GM23338 (cell line): ENCODE results near the gene RNF207.

Experiments used
- EZH2 ChIP-seq: fragments of 200-600 bp; sonication (generic); IDR thresholded peaks from one replicate; pipeline ENCODE4 v1.8.0; 2017; ENCODE audit warnings: antibody characterized with exemption, mild to moderate bottlenecking, low read depth; ENCODE audit not compliant: unreplicated experiment
- TF ChIP-seq, protein P1 (sequence below), 2 experiments: fragments of 200-600 bp in 1 of 2; sonication (generic) in 1 of 2; conservative IDR thresholded peaks; 2 replicates each; pipeline versions ENCODE4 v1.5.1 to v1.6.1; 2016 to 2017; ENCODE audit warnings: antibody characterized with exemption in 2 of 2, low read depth in 2 of 2, mild to moderate bottlenecking in 2 of 2, moderate library complexity in 1 of 2

DNA sequence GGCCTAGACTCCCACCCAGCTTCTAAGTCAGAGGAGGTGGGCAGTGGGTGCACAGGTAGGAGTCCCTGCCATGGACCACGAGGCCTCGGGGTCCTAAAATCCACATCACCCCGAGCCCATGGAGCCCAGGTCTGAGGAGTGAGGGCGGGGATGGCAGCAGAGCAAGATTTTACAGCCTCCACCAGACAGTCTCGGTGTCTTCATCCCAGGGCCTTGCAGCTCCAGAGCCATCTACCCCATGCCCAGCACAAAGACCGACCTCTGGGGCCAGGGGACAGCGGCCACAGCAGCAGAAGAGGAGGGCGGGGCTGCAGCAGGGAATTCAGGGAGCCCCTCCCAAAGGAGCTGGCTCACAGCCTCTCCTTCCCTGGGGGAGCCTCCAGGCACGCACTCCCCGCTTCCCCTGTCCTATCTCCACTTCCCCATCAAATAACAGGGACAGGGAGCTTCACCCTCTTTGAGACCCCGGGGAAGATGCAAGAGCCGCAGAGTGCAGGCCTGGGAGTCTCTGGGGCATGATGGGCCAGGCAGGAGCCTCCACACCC, 40.4 kb upstream of the RNF207 start:
- TF ChIP-seq EZH2, result no peak
- TF ChIP-seq, protein P1, sequence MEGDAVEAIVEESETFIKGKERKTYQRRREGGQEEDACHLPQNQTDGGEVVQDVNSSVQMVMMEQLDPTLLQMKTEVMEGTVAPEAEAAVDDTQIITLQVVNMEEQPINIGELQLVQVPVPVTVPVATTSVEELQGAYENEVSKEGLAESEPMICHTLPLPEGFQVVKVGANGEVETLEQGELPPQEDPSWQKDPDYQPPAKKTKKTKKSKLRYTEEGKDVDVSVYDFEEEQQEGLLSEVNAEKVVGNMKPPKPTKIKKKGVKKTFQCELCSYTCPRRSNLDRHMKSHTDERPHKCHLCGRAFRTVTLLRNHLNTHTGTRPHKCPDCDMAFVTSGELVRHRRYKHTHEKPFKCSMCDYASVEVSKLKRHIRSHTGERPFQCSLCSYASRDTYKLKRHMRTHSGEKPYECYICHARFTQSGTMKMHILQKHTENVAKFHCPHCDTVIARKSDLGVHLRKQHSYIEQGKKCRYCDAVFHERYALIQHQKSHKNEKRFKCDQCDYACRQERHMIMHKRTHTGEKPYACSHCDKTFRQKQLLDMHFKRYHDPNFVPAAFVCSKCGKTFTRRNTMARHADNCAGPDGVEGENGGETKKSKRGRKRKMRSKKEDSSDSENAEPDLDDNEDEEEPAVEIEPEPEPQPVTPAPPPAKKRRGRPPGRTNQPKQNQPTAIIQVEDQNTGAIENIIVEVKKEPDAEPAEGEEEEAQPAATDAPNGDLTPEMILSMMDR (conservative IDR thresholded peaks at IDR 0.05; ENCODE audit: low read depth in 2 of 2), result no peak
